BE2C (cell line): ENCODE measurements around the gene APOH. TPM values are rescaled to one million over a fixed set of nuclear protein-coding genes. Genes with fewer than 3 reads are reported as not detected.

Source experiments
- DNase-seq: peaks from one replicate; pipeline ENCODE4 v3.0.0-alpha.2; 2020
- H3K27me3 ChIP-seq: fragments of 250-450 bp; sonication (Bioruptor Pico); 2 replicates; pipeline ENCODE4 v1.5.1; 2020; ENCODE audit warnings: mild to moderate bottlenecking
- H3K36me3 ChIP-seq: fragments of 250-450 bp; sonication (Bioruptor Pico); 2 replicates; pipeline ENCODE4 v1.5.1; 2020; ENCODE audit warnings: mild to moderate bottlenecking
- H3K4me1 ChIP-seq: fragments of 250-450 bp; sonication (Bioruptor Pico); 2 replicates; pipeline ENCODE4 v1.5.1; 2020
- H3K4me3 ChIP-seq: 2 replicates; pipeline ENCODE4 v1.5.1; 2011; ENCODE audit warnings: low read depth, low read length
- H3K9me3 ChIP-seq: fragments of 250-450 bp; sonication (Bioruptor Pico); 2 replicates; pipeline ENCODE4 v1.5.1; 2020
- polyA plus RNA-seq: library from polyadenylated mRNA; unstranded; fragments of >200 nt; gene quantifications from one replicate; pipeline ENCODE4 v1.2.1, GENCODE V29; 2012; ENCODE audit warnings: low read depth, missing spikeins; ENCODE audit not compliant: insufficient read length, insufficient read depth
- TF ChIP-seq, protein P1 (sequence below): IDR thresholded peaks from 2 replicates; pipeline ENCODE4 v1.5.1; 2012; ENCODE audit warnings: mild to moderate bottlenecking, low read depth, low read length

APOH gene, protein sequence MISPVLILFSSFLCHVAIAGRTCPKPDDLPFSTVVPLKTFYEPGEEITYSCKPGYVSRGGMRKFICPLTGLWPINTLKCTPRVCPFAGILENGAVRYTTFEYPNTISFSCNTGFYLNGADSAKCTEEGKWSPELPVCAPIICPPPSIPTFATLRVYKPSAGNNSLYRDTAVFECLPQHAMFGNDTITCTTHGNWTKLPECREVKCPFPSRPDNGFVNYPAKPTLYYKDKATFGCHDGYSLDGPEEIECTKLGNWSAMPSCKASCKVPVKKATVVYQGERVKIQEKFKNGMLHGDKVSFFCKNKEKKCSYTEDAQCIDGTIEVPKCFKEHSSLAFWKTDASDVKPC
- polyA plus RNA-seq = not detected

DNA sequence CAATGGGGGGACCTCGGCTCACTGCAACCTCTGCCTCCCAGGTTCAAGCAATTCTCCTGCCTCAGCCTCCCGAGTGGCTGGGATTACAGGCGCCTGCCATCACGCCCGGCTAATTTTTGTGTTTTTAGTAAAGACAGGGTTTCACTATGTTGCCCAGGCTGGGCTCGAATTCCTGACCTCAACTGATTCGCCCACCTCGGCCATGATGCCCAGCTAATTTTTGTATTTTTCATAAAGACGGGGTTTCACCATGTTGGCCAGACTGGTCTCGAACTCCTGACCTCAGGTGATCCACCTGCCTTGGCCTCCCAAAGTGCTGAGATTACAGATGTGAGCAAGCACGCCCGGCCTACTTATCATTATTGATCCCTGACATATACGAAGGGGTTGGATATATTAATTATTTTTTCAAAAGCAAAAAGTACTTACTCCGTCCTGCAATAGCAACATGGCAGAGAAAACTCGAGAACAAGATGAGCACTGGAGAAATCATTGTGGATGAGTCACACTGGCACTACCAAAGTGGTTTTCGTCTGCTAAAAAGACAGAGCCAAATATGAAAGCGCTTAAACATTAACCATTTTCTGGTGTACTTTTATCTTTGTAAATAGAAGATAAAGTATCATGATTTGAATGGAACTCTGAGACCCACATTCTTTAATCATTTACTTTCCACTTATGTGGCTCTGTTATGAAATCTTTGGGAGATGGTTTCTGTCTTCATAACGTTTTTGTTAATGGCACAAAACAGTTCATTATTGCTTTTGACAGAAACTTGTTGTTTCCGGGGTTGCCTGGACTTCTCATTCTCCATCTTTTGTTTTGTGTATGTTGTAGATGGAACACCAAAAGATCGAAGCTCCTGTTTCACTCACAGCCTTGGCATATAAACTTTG, at the start of gene APOH:
APOH (minus strand) TSS at position 529 of the 896 bp plus-strand sequence; CDS start at position 493, 36 bp downstream.
- TF ChIP-seq, protein P1, sequence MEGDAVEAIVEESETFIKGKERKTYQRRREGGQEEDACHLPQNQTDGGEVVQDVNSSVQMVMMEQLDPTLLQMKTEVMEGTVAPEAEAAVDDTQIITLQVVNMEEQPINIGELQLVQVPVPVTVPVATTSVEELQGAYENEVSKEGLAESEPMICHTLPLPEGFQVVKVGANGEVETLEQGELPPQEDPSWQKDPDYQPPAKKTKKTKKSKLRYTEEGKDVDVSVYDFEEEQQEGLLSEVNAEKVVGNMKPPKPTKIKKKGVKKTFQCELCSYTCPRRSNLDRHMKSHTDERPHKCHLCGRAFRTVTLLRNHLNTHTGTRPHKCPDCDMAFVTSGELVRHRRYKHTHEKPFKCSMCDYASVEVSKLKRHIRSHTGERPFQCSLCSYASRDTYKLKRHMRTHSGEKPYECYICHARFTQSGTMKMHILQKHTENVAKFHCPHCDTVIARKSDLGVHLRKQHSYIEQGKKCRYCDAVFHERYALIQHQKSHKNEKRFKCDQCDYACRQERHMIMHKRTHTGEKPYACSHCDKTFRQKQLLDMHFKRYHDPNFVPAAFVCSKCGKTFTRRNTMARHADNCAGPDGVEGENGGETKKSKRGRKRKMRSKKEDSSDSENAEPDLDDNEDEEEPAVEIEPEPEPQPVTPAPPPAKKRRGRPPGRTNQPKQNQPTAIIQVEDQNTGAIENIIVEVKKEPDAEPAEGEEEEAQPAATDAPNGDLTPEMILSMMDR = no peak
- Histone ChIP-seq H3K27me3 (no peaks in the 10 kb centered on the region; the same call in 1 of the 2 replicates), H3K4me3 (no peak within 1 kb of the TSS), H3K36me3 (no peaks in the 10 kb centered on the region), H3K9me3 (no peaks in the 10 kb centered on the region), H3K4me1 (no peaks in the 10 kb centered on the region)
- no peak for DNase-seq

DNA sequence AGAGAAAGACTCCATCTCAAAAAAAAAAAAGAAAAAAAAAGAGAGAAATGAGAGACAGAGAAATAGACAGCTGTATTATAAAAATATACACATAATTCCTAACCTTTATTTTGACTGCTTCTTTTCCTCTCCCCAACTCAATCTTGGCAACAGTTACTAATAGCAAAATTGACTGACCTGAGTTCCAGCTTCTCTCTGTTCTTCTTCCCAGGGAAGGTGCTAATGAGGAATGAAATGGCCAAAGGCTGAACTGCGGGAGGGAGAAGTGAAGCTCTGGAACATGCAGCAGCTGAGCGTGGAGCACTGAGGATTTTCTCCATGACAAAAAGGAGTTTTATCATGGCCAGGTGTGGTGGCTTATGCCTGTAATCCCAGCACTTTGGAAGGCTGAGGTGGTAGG, 48.0 kb upstream of the APOH start:
- TF ChIP-seq, protein P1 = no peak
- no peak for DNase-seq
- Histone ChIP-seq H3K9me3 (no peaks in the 10 kb centered on the region), H3K4me3 (no peak overlapping the region), H3K27me3 (no peaks in the 10 kb centered on the region), H3K36me3 (no peaks in the 10 kb centered on the region), H3K4me1 (peaks cover 3% of the 10 kb centered on the region; the same call in 1 of the 2 replicates)

DNA sequence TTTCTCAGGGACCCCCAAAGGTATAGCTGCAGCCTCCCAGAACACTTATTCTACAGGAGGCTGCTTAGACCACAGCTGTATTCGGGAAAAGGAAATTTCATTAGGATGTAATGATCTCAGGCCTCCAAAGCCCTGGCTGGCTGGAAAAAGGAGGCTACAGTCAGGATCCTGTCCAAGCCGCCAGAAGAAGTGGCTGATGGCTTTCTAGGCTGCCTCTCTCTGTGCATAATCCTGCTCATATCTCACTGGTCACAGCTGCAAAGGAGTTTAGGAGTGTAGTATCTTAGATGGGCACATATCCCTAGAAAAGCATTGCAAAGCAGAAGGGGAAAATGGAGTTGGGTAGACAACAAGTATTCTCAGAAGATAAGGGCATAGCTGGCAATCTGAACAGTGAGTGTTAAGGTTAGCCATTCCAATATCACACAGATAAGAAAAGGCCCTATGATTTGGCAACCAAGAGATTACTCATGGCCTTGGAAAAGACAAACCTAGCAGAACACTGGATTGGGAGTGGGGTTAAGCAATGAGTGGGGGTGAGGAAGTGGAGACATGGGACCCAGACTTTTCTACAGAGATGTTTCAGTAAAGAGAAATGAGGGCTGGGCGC, 47.2 kb upstream of the APOH start:
- Histone ChIP-seq H3K36me3 (no peaks in the 10 kb centered on the region), H3K27me3 (no peaks in the 10 kb centered on the region), H3K4me1 (peaks cover 3% of the 10 kb centered on the region; the same call in 1 of the 2 replicates), H3K4me3 (no peak overlapping the region), H3K9me3 (peaks cover under 1% of the 10 kb centered on the region; the same call in 1 of the 2 replicates)
- no peak for DNase-seq
- TF ChIP-seq, protein P1 = no peak

DNA sequence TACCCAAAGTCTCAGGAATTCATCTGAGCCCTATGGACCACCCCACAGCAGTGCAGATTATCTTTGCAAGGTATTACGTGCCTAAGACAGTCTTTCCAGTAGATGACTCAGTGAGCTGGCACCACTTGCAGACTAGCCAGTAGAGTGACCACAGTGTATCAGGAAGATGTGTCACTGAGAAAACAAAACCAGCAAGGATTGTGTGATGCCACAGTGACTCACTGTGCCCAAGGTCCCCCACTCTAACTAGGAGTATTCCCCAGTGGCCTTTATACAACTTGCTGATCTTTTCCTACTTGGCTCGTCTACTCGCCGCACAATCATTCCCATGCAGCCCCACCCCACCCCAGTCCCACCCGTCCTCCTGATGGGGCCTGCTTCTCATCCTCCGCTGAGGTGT, 46.4 kb upstream of the APOH start:
- DNase-seq = no peak
- Histone ChIP-seq H3K9me3 (peaks cover 2% of the 10 kb centered on the region; the same call in 1 of the 2 replicates), H3K4me1 (peaks cover 3% of the 10 kb centered on the region; the same call in 1 of the 2 replicates), H3K27me3 (no peaks in the 10 kb centered on the region), H3K36me3 (no peaks in the 10 kb centered on the region), H3K4me3 (no peak overlapping the region)
- TF ChIP-seq, protein P1 = no peak

DNA sequence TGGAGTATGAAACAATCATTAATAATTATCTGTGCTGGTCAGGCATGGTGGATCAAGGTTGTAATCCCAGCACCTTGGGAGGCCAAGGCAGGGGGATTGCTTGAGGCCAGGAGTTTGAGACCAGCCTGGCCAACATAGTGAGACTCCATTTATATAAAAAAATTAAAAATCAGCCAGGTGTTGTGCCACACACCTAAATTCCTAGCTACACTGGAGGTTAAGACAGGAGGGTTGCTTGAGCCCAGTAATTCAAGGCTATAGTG, 44.3 kb upstream of the APOH start:
- Histone ChIP-seq H3K4me1 (peaks cover 3% of the 10 kb centered on the region; the same call in 1 of the 2 replicates), H3K27me3 (no peaks in the 10 kb centered on the region), H3K4me3 (no peak overlapping the region), H3K36me3 (no peaks in the 10 kb centered on the region), H3K9me3 (peaks cover 2% of the 10 kb centered on the region; the same call in 1 of the 2 replicates)
- no peak for DNase-seq
- TF ChIP-seq, protein P1 = no peak
